HG02870 (cell line): Measurements from ENCODE around the gene BIRC3.
"Not testable (repeated sequence)": the region's sequence is repeated elsewhere in the genome, so short reads cannot be mapped to it uniquely, and the experiment has no call there.

Source experiments
- ATAC-seq: cut with Tn5 transposase; IDR thresholded peaks from one replicate; pipeline ENCODE4 v1.9.1; 2021; ENCODE audit warnings: mild to moderate bottlenecking, moderate library complexity; ENCODE audit not compliant: unreplicated experiment

The BIRC3 gene

DNA sequence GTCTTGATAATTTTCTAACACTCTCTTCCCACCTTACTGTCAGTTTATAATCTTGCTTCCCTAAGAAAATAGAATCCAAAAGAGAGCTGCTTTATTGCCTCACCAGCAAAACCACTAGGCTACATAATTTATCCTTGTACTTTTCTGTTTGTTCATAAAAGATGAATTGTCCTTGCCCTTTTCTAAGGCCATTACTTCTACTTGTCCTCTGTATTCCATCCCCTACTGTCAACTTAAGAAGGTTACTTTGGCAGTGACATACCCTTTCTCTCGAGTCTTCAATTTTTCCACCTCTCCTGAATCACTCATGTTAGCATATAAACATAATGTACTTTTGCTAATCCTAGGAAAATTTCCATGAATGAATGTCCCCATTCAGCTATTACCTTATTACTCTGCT is 47.7 kb downstream of the BIRC3 start:
- ATAC-seq: no peak

DNA sequence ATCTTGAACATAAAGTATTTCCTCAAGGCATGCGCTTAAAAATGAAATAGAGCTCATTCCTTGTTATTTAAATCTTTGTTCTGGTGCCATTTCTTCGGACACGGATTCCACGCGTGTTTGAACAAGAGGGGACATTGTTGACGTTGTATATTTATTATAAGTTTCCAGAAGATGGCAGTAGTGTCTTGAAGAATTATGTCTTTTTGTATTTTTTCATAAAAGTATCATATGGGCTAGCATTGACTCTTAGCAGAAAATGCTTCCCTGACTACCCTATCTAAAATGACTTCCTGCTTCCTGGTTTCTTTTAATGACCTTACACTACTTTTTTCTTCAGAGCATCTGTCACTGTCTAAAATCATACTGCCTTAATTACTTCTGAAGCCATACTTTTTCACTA is 50.1 kb downstream of the BIRC3 start:
- ATAC-seq: no peak

DNA sequence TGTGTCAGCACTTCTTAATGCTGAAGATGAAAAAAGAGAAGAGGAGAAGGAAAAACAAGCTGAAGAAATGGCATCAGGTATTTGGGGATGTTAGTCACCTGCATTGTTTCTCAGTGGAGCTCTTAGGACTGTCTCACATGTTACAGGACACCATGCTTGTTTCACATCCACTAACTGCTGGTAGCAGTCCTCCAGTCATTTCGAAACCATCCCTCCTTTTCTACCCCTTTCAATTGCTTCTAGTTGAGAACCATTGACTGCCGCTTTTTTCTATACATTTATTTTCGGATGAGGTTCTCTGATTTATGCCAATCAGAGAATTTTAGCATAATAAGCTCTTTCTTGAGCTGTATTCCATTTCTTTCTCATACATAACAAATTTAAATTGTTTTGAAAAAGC is 51.2 kb downstream of the BIRC3 start:
- ATAC-seq: peak; percentile 100

DNA sequence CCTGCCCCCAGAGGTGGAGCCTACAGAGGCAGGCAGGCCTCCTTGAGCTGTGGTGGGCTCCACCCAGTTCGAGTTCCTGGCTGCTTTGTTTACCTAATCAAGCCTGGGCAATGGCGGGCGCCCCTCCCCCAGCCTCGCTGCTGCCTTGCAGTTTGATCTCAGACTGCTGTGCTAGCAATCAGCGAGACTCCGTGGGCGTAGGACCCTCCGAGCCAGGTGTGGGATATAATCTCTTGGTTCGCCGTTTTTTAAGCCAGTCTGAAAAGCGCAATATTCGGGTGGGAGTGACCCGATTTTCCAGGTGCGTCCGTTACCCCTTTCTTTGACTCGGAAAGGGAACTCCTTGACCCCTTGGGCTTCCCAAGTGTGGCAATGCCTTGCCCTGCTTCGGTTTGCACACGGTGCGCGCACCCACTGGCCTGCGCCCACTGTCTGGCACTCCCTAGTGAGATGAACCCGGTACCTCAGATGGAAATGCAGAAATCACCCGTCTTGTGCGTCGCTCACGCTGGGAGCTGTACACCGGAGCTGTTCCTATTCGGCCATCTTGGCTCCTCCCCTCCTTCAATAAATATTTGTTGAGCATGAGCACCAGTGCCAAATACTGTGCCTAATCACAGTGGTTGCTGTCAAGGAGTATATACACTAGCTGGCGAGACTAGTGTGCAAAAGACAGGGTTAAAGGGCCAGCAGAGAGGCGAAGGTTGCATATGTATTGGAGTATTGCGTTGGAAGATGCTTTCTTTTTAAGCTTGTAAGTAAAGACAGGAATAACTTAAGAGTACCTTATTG is 57.5 kb downstream of the BIRC3 start:
- not testable (repeated sequence) for ATAC-seq

DNA sequence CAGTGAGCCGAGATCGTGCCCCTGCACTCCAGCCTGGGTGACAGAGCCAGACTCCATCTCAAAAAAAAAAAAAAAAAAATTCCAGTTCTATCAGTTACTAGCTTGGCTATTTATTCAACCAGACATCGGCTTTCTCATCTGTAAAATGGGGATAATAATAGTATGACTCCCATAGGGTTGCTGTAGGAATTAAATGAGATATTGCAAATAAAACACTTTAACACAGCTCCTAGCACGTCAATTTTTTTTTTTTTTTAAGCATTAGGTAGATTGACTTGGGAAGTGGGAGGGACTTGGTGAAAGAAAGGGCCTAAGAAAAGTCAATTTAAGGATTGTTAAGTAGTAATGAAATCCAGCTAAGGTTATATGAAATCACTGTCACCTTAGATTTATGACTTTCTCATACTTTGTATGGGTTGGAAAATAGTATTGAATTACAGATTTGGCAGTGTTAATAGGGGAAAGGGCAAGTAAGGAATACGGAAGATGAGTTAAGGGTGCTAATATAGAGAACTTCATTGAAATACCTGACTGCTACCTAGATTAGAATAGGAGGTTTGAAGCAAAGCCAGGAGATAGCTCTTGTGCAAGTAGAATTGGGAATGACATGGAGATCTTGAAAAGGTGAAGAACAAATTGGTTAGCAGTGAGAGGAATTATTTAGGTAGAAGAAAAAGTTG is 58.6 kb downstream of the BIRC3 start:
- no peak for ATAC-seq

DNA sequence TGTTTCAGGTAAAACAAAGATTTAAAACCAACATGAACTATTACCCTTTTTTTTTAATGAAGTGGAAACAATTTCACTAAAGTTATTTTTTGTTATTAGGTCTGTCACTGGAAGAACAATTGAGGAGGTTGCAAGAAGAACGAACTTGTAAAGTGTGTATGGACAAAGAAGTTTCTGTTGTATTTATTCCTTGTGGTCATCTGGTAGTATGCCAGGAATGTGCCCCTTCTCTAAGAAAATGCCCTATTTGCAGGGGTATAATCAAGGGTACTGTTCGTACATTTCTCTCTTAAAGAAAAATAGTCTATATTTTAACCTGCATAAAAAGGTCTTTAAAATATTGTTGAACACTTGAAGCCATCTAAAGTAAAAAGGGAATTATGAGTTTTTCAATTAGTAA is 60.6 kb downstream of the BIRC3 start:
- no peak for ATAC-seq

DNA sequence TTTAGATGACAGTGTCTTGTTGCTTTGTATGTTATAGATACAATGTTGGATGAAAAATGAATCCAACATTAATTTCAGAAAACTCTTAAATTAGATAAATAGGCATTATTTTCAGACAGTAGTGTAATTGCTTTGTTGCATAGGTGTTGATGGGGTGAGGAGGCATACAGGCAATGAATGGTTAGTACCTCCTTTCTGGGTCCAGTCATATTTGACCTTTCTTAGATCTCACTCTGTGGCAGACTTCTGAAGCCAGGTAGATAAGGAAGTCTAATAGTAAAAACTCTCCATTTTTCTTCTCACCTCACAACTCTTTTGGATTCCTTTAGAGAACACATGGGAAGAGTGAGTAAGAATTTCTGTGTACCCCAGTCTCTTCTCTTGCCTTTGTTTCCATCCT is 61.5 kb downstream of the BIRC3 start:
- no peak for ATAC-seq

DNA sequence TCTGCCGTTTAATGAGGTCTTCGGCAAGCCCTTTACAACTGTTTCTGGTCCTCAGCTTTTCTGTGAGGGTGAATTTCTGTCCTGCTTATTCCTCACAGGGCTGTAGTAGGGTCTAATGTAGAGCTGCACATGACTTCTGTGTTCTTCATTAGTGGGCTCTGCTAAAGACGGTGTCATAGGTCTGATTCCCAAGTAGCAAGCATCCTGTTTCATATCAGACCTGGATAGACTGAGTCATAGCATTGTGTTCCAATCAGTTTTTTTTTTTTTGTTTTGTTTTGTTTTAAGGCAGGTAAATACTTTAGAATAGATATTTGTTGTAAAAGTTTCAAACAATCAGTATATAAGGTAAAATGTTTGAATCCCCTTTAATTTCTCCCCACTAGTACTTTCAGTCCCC is 65.1 kb downstream of the BIRC3 start:
- ATAC-seq: no peak

DNA sequence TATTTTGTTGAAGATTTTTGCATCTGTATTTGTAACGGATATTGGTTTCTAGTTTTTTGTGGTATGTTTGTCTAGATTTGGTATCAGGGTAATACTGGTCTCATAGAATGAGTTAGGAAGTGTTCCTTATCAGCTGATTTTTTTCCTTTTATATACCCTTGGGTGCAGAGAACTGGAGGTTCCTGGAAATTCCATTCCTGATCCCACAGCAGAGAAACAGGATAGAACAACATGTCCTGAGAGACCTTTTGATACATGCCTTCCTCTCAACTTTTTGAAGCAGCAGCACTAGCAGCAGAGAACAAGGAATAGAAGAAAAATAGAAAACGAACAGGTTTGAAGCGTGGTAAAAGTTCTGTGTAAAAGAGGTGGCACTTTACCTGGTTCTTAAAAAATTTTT is 66.6 kb downstream of the BIRC3 start:
- no peak for ATAC-seq

DNA sequence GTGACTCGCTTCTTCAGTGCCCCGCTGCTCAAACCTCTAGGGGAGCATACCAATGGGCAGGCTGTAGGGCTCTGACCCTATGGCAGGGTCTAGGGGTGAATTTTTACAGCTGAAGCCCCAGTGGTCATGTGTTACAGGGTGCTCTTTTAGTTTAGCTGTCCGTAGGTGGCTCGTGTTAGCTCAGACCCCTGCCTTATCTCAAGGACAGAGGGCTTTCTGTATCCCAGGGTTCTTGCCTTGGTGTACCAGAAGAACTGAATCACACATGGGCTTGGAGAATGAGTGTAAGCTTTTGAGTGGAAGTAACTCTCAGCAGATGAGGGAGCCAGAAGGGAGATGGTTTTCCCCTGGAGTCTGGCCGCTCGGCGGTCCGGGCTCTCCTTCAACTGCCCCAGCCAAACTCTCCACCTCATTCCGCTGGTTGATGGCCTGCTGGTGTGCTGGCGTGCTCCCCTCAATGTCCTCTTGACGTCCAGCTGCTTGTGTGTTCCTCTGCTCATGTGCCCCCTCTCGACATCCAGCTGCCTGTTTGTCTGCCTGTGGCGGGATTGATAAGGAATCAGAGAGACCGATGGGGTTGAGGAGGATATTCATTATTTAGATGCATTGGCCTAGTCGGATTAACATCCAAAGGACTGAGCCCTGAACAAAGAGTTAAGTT is 67.3 kb downstream of the BIRC3 start:
- no peak for ATAC-seq

DNA sequence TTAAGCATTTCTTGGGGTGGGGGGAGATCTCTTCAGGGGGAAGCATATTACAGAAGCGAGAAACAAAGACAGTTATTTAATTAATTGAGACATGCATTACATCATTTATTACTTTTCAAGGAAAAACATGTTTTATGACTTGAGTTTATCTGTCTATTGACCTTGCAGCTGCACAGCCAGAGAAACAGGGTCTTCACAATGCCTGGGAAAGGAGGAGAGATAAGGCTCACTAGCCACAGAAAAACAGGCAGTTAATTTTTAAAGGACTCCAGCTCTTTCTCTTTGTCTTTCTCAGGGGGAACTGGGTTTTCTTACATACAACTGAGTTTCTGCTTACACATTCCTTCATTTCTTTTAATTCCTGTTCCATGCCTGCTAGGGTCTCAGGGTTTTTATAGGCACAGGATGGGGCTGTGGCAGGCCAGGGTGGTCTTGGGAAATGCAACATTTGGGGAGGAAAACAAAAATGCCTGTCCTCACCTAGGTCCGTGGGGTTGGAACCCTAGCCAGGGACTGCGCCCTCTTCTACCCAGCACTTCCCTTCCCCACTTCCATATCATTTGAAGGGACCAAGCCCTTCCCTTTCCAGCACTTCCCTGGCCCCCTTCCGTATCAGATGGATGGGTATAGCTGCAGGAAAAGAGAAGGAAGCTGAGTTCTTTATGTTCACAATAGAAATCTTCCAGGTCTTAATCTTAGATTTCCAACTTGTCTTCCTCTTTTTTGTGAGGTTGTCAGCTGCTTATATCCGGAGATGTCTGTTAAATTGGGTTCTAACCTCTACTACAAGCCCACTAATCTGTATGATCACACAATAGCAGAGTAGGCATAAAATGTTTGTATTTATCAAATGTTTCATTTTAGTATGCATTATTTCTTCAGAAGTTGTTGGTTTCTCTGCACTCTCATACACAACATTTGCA is 68.1 kb downstream of the BIRC3 start:
- no peak for ATAC-seq

DNA sequence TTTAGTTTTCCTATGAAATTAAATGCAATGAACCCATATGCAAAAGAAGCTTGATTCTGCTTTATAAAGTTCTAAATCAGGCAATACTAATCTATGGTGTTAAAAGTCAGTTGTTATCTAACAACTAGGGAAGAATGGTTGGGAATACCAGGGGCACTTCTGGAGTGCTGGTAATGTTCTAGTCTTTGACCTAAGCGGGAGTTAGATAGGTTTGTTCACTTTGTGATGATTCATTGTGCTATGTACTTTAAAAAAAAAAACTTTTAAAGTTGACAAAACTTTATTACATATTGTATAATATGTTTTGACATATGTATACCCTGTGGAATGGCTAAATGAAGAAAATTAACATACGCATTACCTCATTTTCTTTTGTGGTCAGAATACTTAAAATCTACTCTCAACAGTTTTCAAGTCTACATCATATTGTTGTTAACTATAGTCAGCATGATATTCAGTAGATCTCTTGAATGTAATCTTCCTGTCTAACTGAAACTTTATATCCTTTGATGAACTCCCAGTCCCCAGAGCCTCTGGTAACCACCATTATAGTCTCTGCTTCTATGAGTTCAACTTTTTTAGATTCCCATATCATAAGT is 69.0 kb downstream of the BIRC3 start:
- ATAC-seq: no peak

DNA sequence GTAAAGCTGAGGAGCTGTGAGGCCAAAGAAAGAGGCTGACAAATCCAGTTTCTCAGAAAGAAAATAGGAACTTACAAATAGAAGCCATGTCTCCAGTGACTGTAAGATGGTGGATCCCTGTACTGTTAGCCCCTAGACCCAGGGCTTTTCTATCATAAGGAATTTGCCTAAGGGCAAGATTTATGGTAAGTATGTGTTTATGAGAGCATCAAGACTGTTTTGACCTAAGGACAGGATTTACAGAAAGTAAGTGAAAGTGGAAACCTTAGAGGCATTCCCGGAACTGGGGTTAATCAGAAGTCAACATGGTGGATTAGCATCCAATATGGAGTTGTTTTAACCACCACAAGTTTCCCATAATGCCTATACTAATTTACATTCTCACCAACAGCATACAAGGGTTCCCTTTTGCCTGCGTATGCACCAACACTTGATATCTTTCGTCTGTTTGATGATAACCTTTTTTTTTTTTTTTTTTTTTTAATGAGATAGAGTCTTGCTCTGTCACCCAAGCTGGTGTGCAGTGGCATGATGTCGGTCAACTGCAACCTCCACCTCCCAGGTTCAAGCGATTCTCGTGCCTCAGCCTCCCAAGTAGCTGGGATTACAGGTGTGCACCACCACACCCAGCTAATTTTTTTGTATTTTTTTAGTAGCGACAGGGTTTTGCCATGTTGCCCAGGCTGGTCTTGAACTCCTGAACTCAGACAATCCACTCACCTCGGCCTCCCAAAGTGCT is 69.9 kb downstream of the BIRC3 start:
- ATAC-seq: no peak
